Naive thymus-derived CD4-positive, alpha-beta T cell (primary cell): ENCODE data around the gene AUP1. TPM values are rescaled to one million over a fixed set of nuclear protein-coding genes. Genes with fewer than 3 reads are reported as not detected.
A peak's percentile ranks its signal among the peaks of the same experiment; 100 is the strongest.

Source experiments
- ATAC-seq: fragments of 150-1000 bp; cut with Tn5 transposase; 2 replicates; pipeline ENCODE4 v1.10.0; 2021; ENCODE audit warnings: mild to moderate bottlenecking, moderate library complexity
- CTCF ChIA-PET: fragments of 350-600 bp; sonication (Branson Sonifier 250); formaldehyde crosslinking; loops from one replicate; lab custom pipeline; 2021; ENCODE audit warnings: antibody characterized with exemption; lab: Charles Lee
- POLR2A ChIA-PET: fragments of 350-600 bp; sonication (Branson Sonifier 250); formaldehyde crosslinking; loops from one replicate; lab custom pipeline; 2021; ENCODE audit warnings: antibody characterized with exemption, inconsistent platforms; lab: Charles Lee
- DNase-seq, 9 donors: peaks; one replicate each; pipeline versions ENCODE4 v3.0.0 to v3.0.0-alpha.2; 2020 to 2022; ENCODE audit warnings: mixed read lengths in 1 of 9
- H3K27ac ChIP-seq: one replicate; pipeline ENCODE4 v1.7.0; 2013; ENCODE audit warnings: mild to moderate bottlenecking, low read depth, low read length, moderate library complexity
- H3K27me3 ChIP-seq, 2 donors: one replicate each; pipeline ENCODE4 v1.7.0; 2013; ENCODE audit warnings: low read length in 2 of 2, mild to moderate bottlenecking in 2 of 2, moderate library complexity in 2 of 2; ENCODE audit not compliant: control insufficient read depth in 2 of 2, insufficient read depth in 2 of 2
- H3K36me3 ChIP-seq, 3 experiments: 1 replicate in 2 of 3; 2 replicates in 1 of 3; pipeline ENCODE4 v1.7.0; 2013; ENCODE audit warnings: low read length in 3 of 3, mild to moderate bottlenecking in 3 of 3, moderate library complexity in 1 of 3; ENCODE audit not compliant: insufficient read depth in 3 of 3, control insufficient read depth in 2 of 3
- H3K4me1 ChIP-seq, 2 donors: one replicate each; pipeline ENCODE4 v1.7.0; 2013; ENCODE audit warnings: low read length in 2 of 2, mild to moderate bottlenecking in 2 of 2, moderate library complexity in 1 of 2; ENCODE audit not compliant: control insufficient read depth in 2 of 2, insufficient read depth in 2 of 2
- H3K4me3 ChIP-seq: 2 replicates; pipeline ENCODE4 v1.7.0; 2013; ENCODE audit warnings: mild to moderate bottlenecking, low read length
- H3K9me3 ChIP-seq, 3 experiments: 1 replicate in 2 of 3; 2 replicates in 1 of 3; pipeline ENCODE4 v1.7.0; 2013; ENCODE audit warnings: low read length in 3 of 3; ENCODE audit not compliant: control insufficient read depth in 2 of 3
- H3K27ac Mint-ChIP-seq, 9 donors: one replicate each; pipeline ENCODE4 v1.8.0; 2020 to 2022; ENCODE audit warnings: mixed read lengths in 9 of 9, mild to moderate bottlenecking in 8 of 9, moderate library complexity in 5 of 9, inconsistent platforms in 2 of 9
- H3K27me3 Mint-ChIP-seq, 5 donors: one replicate each; pipeline ENCODE4 v1.8.0; 2021 to 2022; ENCODE audit warnings: mixed read lengths in 5 of 5, mild to moderate bottlenecking in 1 of 5
- H3K36me3 Mint-ChIP-seq, 5 donors: one replicate each; pipeline ENCODE4 v1.8.0; 2020 to 2022; ENCODE audit warnings: mixed read lengths in 5 of 5, mild to moderate bottlenecking in 3 of 5, inconsistent platforms in 1 of 5
- H3K4me1 Mint-ChIP-seq, 7 donors: one replicate each; pipeline ENCODE4 v1.8.0; 2020 to 2022; ENCODE audit warnings: mixed read lengths in 7 of 7, mild to moderate bottlenecking in 3 of 7, inconsistent platforms in 1 of 7
- H3K4me3 Mint-ChIP-seq, 10 donors: one replicate each; pipeline ENCODE4 v1.8.0; 2020 to 2022; ENCODE audit warnings: mild to moderate bottlenecking in 10 of 10, mixed read lengths in 10 of 10, moderate library complexity in 6 of 10, inconsistent platforms in 2 of 10
- H3K9me3 Mint-ChIP-seq, 11 donors: one replicate each; pipeline ENCODE4 v1.8.0; 2020 to 2022; ENCODE audit warnings: mixed read lengths in 11 of 11, mild to moderate bottlenecking in 4 of 11, inconsistent platforms in 1 of 11, moderate library complexity in 1 of 11
- intact Hi-C, 2 donors: fragments of 100-400 bp; cut with micrococcal nuclease; formaldehyde crosslinking; loops; one replicate each; pipeline ENCODE4 v1.15.1; 2023
- polyA plus RNA-seq, 2 donors: library from polyadenylated mRNA; unstranded; fragments of 300-500 nt; fragmentation: Illumina TruSeq; gene quantifications; one replicate each; pipeline ENCODE4 v1.2.3, GENCODE V29; 2021
- total RNA-seq, 6 experiments: library from RNA in 5 of 6; stranded (reverse) in 5 of 6; gene quantifications; 1 replicate in 5 of 6; 2 replicates in 1 of 6; pipeline ENCODE4 v1.2.3 and lab custom pipeline; 2021 to 2026

Gene AUP1
- total and polyA plus RNA-seq, 7 experiments from 2014 or later: 69.7 to 160 (median 139) TPM

DNA sequence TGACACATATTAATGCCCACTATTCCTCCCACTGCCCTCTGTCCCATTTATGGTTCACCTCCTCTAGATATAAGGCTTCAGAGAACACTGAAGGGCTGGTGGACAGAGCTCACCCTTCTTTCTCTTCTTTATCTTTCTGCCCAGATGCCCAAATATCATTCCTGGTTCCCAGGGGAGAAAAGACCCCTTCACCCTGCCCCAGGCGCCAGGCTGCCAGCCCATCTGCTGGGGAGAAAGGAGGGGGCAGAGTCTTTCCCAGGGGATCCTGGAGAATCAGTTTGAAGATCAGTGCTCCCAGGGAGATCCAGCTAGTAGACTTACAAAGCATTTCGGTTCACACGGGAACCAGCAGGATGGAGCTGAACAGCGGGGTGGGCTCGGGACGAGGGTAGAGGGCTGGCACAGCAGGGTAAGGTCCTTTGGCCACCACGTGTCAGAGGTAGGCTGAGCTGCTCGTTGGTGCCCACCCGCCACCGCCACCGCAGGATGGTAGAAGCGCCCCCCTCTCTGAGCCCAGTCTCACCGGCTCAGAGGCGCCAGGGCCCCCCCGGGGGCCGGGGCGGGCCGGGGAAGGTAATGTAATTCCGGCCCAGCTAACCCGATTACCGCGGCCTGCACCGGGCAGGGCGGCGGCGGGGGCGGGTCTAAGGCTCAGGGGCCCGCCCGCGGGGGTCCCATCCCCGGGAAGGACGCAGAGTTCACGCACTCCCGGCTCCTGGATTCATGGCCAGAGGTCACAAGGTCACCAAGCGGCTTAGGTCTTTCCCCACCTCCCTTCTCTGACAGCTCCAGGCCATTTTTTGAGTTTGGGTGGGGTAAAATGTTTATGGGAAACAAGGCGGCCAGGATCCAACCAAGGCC is 16.5 kb downstream of the AUP1 start:
- Histone ChIP-seq H3K4me3 (no peak overlapping the region), H3K4me1 (peaks cover 14 to 32% of the 10 kb centered on the region in 2 donors), H3K9me3 (no peaks in the 10 kb centered on the region), H3K27me3 (peaks cover 12 to 33% of the 10 kb centered on the region in 2 donors), H3K36me3 (no peaks in the 10 kb centered on the region), H3K27ac (no peak overlapping the region)
- peaks cover 0 to 11% (median 0%) of the 10 kb centered on the region in 5 donors for H3K36me3 Mint-ChIP-seq
- H3K4me3 Mint-ChIP-seq: peak overlapping the region in 6 of 10 donors; percentile 20 to 55 (median 40)
- DNase-seq: no peak
- intact Hi-C loops: no loop called here
- ChIA-PET POLR2A (interaction anchor here (1.3 to 2.0 kb wide), 3 partner anchors 10 to 55 kb away, joined by 3 to 6 read pairs (median 5); partner anchors contain the start of genes AUP1, HTRA2 and WBP1), CTCF (interaction anchor here (1.1 kb wide), 1 partner anchor 30 kb away, joined by 3 read pairs; the partner anchor contains the start of genes CCDC142 and TTC31)
- peaks cover 17 to 44% (median 30%) of the 10 kb centered on the region in 7 donors for H3K4me1 Mint-ChIP-seq
- peaks cover 0 to 6% (median 0%) of the 10 kb centered on the region in 11 donors for H3K9me3 Mint-ChIP-seq
- H3K27me3 Mint-ChIP-seq: peaks cover 40 to 74% (median 54%) of the 10 kb centered on the region in 5 donors
- no peak for ATAC-seq
- peak overlapping the region in 3 of 9 donors; percentile 14 to 58 (median 27) for H3K27ac Mint-ChIP-seq

- DNase-seq (no peak), ATAC-seq (no peak)
- H3K4me1 Mint-ChIP-seq: peaks cover 25 to 47% (median 36%) of the 10 kb centered on the region in 7 donors
- ChIA-PET CTCF (interaction anchor here (1.5 kb wide), 1 partner anchor 19 kb away, joined by 6 read pairs; the partner anchor contains the start of genes AUP1 and HTRA2), POLR2A (interaction anchor here (4.6 to 5.0 kb wide), 2 partner anchors 18 to 29 kb away, joined by 22 to 33 read pairs; partner anchors contain the start of genes AUP1, CCDC142, HTRA2 and TTC31)
- peak overlapping the region in 1 of 10 donors; percentile 5 for H3K4me3 Mint-ChIP-seq
- peak overlapping the region in 1 of 9 donors; percentile 30 for H3K27ac Mint-ChIP-seq
- peaks cover 0 to 6% (median 0%) of the 10 kb centered on the region in 11 donors for H3K9me3 Mint-ChIP-seq
- Histone ChIP-seq H3K27ac (no peak overlapping the region), H3K4me3 (no peak overlapping the region), H3K27me3 (peaks cover 6 to 27% of the 10 kb centered on the region in 2 donors), H3K4me1 (peaks cover 21 to 33% of the 10 kb centered on the region in 2 donors), H3K9me3 (no peaks in the 10 kb centered on the region), H3K36me3 (peaks cover 0 to 4% (median 0%) of the 10 kb centered on the region in 3 experiments)
- intact Hi-C loops: no loop called here
- peaks cover 4 to 12% (median 9%) of the 10 kb centered on the region in 5 donors for H3K36me3 Mint-ChIP-seq
- H3K27me3 Mint-ChIP-seq: peaks cover 28 to 61% (median 46%) of the 10 kb centered on the region in 5 donors
Observed at GRCh38 chr2:74511104-74511989, 18.2 kb downstream of the AUP1 start.

GRCh38 chr2:74510272-74510671 is 19.2 kb downstream of the AUP1 start:
- Mint-ChIP-seq H3K36me3 (peaks cover 4 to 19% (median 15%) of the 10 kb centered on the region in 5 donors), H3K4me1 (peaks cover 23 to 49% (median 37%) of the 10 kb centered on the region in 7 donors), H3K27me3 (peaks cover 29 to 53% (median 42%) of the 10 kb centered on the region in 5 donors), H3K27ac (no peak overlapping the region), H3K9me3 (peaks cover 0 to 6% (median 0%) of the 10 kb centered on the region in 11 donors), H3K4me3 (no peak overlapping the region)
- Histone ChIP-seq H3K4me3 (no peak overlapping the region), H3K9me3 (no peaks in the 10 kb centered on the region), H3K27ac (no peak overlapping the region), H3K36me3 (peaks cover 0 to 11% (median 4%) of the 10 kb centered on the region in 3 experiments), H3K27me3 (peaks cover 5 to 23% of the 10 kb centered on the region in 2 donors), H3K4me1 (peaks cover 17 to 34% of the 10 kb centered on the region in 2 donors)
- POLR2A ChIA-PET: interaction anchor here (1.7 to 5.0 kb wide), 4 partner anchors 12 to 52 kb away, joined by 7 to 33 read pairs (median 22); partner anchors contain the start of genes AUP1, CCDC142, HTRA2 and TTC31
- CTCF ChIA-PET: interaction anchor here (1.5 kb wide), 1 partner anchor 20 kb away, joined by 6 read pairs; the partner anchor contains the start of genes AUP1 and HTRA2
- intact Hi-C loops: no loop called here
- DNase-seq (no peak), ATAC-seq (no peak)

DNA sequence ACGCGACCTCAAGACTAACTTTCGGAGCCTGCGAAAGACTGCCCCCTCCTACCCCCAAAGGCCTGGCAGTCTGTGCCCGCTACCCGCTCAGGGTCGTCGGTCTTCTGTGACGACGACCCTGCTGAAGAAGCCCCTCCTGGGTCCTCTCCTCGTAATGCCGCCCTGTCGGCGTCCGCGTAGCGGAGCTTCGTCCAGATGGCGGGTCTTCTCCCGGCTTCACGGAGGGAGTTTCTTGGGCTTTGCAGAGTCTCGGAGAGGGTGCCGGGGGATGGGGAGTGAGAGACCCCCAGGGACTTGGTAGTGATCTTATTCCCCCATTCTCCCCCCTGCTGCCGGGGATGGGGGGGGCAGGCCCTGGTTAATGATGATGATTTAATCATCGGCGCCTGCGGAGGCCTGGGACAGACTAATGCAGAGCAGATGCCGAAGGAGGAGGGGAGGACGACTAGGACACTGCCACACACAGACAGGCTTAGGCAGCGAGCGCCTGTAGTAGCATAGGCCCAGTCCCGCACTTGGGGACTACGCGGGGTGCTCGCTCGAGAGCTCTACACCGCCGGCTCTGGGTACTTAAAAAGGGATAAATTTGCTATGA is 21.5 kb downstream of the AUP1 start:
- POLR2A ChIA-PET: interaction anchor here (0.9 to 5.0 kb wide), 12 partner anchors 9 to 50 kb away, joined by 3 to 33 read pairs (median 5); partner anchors contain the start of genes AUP1, CCDC142, HTRA2 and LBX2
- peaks cover 47 to 58% (median 50%) of the 10 kb centered on the region in 5 donors for H3K27me3 Mint-ChIP-seq
- Histone ChIP-seq H3K27ac (peak overlapping the region; percentile 94), H3K4me1 (peaks cover 16 to 22% of the 10 kb centered on the region in 2 donors), H3K4me3 (peak overlapping the region; percentile 96), H3K36me3 (peaks cover 0 to 20% (median 5%) of the 10 kb centered on the region in 3 experiments), H3K27me3 (peaks cover 0 to 15% of the 10 kb centered on the region in 2 donors), H3K9me3 (no peaks in the 10 kb centered on the region)
- no peak for ATAC-seq
- peaks cover 34 to 62% (median 51%) of the 10 kb centered on the region in 7 donors for H3K4me1 Mint-ChIP-seq
- intact Hi-C loops: loop anchor here (1.0 to 10.0 kb wide), 13 partner anchors 8 to 450 kb away; partner anchors contain the start of genes AUP1 (in 2 of the 2), DOK1 (in 2 of the 2), HTRA2 (in 2 of the 2) and TTC31 (in 2 of the 2)
- CTCF ChIA-PET: interaction anchor here (0.5 to 1.5 kb wide), 3 partner anchors 24 to 29 kb away, joined by 3 to 4 read pairs (median 4); partner anchors contain the start of genes CCDC142 and TTC31
- peaks cover 16 to 33% (median 25%) of the 10 kb centered on the region in 5 donors for H3K36me3 Mint-ChIP-seq
- H3K9me3 Mint-ChIP-seq: peaks cover 0 to 6% (median 0%) of the 10 kb centered on the region in 11 donors
- H3K27ac Mint-ChIP-seq: peak overlapping the region; percentile 97 to 100 (median 100)
- H3K4me3 Mint-ChIP-seq: peak overlapping the region; percentile 95 to 100 (median 99)
- DNase-seq: peak in 1 of 9 donors; percentile 29
